DND-41 (cell line): ENCODE data around the gene SCN8A.
A peak's percentile ranks its signal among the peaks of the same experiment; 100 is the strongest.

Source experiments
- ATAC-seq: fragments of 200-7000 bp; cut with Tn5 transposase; 3 replicates; pipeline ENCODE4 v1.9.1; 2021; ENCODE audit warnings: low read depth; ENCODE audit not compliant: insufficient read depth
- DNase-seq: peaks from one replicate; pipeline ENCODE4 v3.0.0-alpha.2; 2020
- H2AFZ ChIP-seq: 2 replicates; pipeline ENCODE4 v1.6.0; 2012; ENCODE audit warnings: low read depth, low read length
- H3K27ac ChIP-seq: 2 replicates; pipeline ENCODE4 v1.5.1; 2012; ENCODE audit warnings: low read length, inconsistent platforms
- H3K27me3 ChIP-seq: fragments of 200-600 bp; sonication (generic); 2 replicates; pipeline ENCODE4 v1.6.0; 2012; ENCODE audit warnings: low read length, mild to moderate bottlenecking, inconsistent platforms; ENCODE audit not compliant: insufficient read depth, poor library complexity
- H3K36me3 ChIP-seq: 2 replicates; pipeline ENCODE4 v1.5.1; 2012; ENCODE audit warnings: low read length, inconsistent platforms; ENCODE audit not compliant: insufficient read depth
- H3K4me1 ChIP-seq: 2 replicates; pipeline ENCODE4 v1.5.1; 2012; ENCODE audit warnings: mild to moderate bottlenecking, low read length; ENCODE audit not compliant: insufficient read depth
- H3K4me2 ChIP-seq: 2 replicates; pipeline ENCODE4 v1.6.0; 2012; ENCODE audit warnings: mild to moderate bottlenecking, moderate library complexity, low read length, inconsistent platforms; ENCODE audit not compliant: insufficient read depth
- H3K4me3 ChIP-seq, 2 experiments: fragments of 200-600 bp in 1 of 2; shearing (Covaris generic) in 1 of 2; 2 replicates each; pipeline ENCODE4 v1.5.1; 2012 to 2016; ENCODE audit warnings: inconsistent platforms in 2 of 2, low read length in 2 of 2, mild to moderate bottlenecking in 2 of 2, low read depth in 1 of 2, moderate library complexity in 1 of 2
- H3K79me2 ChIP-seq: 2 replicates; pipeline ENCODE4 v1.6.0; 2012; ENCODE audit warnings: low read length, inconsistent platforms; ENCODE audit not compliant: insufficient read depth
- H3K9ac ChIP-seq: 2 replicates; pipeline ENCODE4 v1.6.0; 2012; ENCODE audit warnings: low read depth, mild to moderate bottlenecking, inconsistent platforms, low read length, moderate library complexity
- H3K9me3 ChIP-seq: 2 replicates; pipeline ENCODE4 v1.5.1; 2012; ENCODE audit warnings: low read length, moderate library complexity, mild to moderate bottlenecking, inconsistent platforms; ENCODE audit not compliant: insufficient read depth, severe bottlenecking
- H4K20me1 ChIP-seq: 2 replicates; pipeline ENCODE4 v1.6.0; 2012; ENCODE audit warnings: low read length; ENCODE audit not compliant: insufficient read depth
- CTCF ChIP-seq: IDR thresholded peaks from 2 replicates; pipeline ENCODE4 v1.5.1; 2012; ENCODE audit warnings: borderline replicate concordance, low read length, moderate library complexity, mild to moderate bottlenecking; ENCODE audit not compliant: poor library complexity, severe bottlenecking; ENCODE audit errors: extremely low read depth
- EZH2 ChIP-seq: IDR thresholded peaks from 3 replicates; pipeline ENCODE4 v1.6.1; 2012; ENCODE audit warnings: borderline replicate concordance, low read depth, mild to moderate bottlenecking, moderate library complexity, low read length, inconsistent platforms; ENCODE audit not compliant: severe bottlenecking

Gene SCN8A

GRCh38 chr12:51663390-51663789 lies 72.4 kb downstream of the SCN8A start:
- H3K9ac ChIP-seq: no peak overlapping the region
- H3K4me2 ChIP-seq: no peak overlapping the region
- no peak overlapping the region for H2AFZ ChIP-seq
- no peak for ATAC-seq
- no peaks in the 10 kb centered on the region for H3K79me2 ChIP-seq
- TF ChIP-seq EZH2 (no peak), CTCF (no peak)
- peaks cover under 1% of the 10 kb centered on the region for H3K4me1 ChIP-seq
- no peaks in the 10 kb centered on the region for H3K27me3 ChIP-seq
- H3K36me3 ChIP-seq: peaks cover 8% of the 10 kb centered on the region
- no peaks in the 10 kb centered on the region for H3K9me3 ChIP-seq
- DNase-seq: no peak
- no peaks in the 10 kb centered on the region for H4K20me1 ChIP-seq
- H3K27ac ChIP-seq: no peak overlapping the region
- H3K4me3 ChIP-seq: no peak overlapping the region

- no peaks in the 10 kb centered on the region for H3K9me3 ChIP-seq
- peaks cover 15% of the 10 kb centered on the region for H3K4me1 ChIP-seq
- ATAC-seq: no peak
- H3K79me2 ChIP-seq: no peaks in the 10 kb centered on the region
- no peak for DNase-seq
- no peaks in the 10 kb centered on the region for H3K27me3 ChIP-seq
- no peak overlapping the region for H3K27ac ChIP-seq
- H4K20me1 ChIP-seq: no peaks in the 10 kb centered on the region
- H3K4me3 ChIP-seq: no peak overlapping the region
- H3K9ac ChIP-seq: no peak overlapping the region
- no peak overlapping the region for H3K4me2 ChIP-seq
- TF ChIP-seq CTCF: no peak
- no peak for TF ChIP-seq EZH2
- peaks cover 8% of the 10 kb centered on the region for H3K36me3 ChIP-seq
- H2AFZ ChIP-seq: no peak overlapping the region
Observed at GRCh38 chr12:51666696-51667095, 75.7 kb downstream of the SCN8A start.

GRCh38 chr12:51667269-51667668 lies 76.2 kb downstream of the SCN8A start:
- Histone ChIP-seq H3K4me3 (no peak overlapping the region), H3K9ac (no peak overlapping the region), H4K20me1 (no peaks in the 10 kb centered on the region), H3K27me3 (no peaks in the 10 kb centered on the region), H3K36me3 (peaks cover 8% of the 10 kb centered on the region), H3K9me3 (no peaks in the 10 kb centered on the region), H2AFZ (no peak overlapping the region), H3K27ac (no peak overlapping the region), H3K79me2 (no peaks in the 10 kb centered on the region), H3K4me2 (no peak overlapping the region), H3K4me1 (peaks cover 15% of the 10 kb centered on the region)
- ATAC-seq (no peak), DNase-seq (no peak)
- TF ChIP-seq EZH2 (no peak), CTCF (no peak)

GRCh38 chr12:51669271-51669670 lies 78.2 kb downstream of the SCN8A start:
- no peaks in the 10 kb centered on the region for H3K27me3 ChIP-seq
- DNase-seq (peak; percentile 26), ATAC-seq (peak; percentile 79; the same call in 2 of the 3 replicates)
- H3K36me3 ChIP-seq: no peaks in the 10 kb centered on the region
- H3K4me1 ChIP-seq: peaks cover 15% of the 10 kb centered on the region
- no peaks in the 10 kb centered on the region for H4K20me1 ChIP-seq
- no peaks in the 10 kb centered on the region for H3K9me3 ChIP-seq
- H3K9ac ChIP-seq: no peak overlapping the region
- 0 out of 2 replicates have a peak overlapping the region, but pooled peaks have one; percentile 5 for H3K4me2 ChIP-seq
- H2AFZ ChIP-seq: peak overlapping the region; percentile 27
- H3K27ac ChIP-seq: peak overlapping the region; percentile 36
- TF ChIP-seq EZH2 (no peak), CTCF (no peak)
- H3K4me3 ChIP-seq: no peak overlapping the region
- H3K79me2 ChIP-seq: no peaks in the 10 kb centered on the region
